ENCODE results near the gene KSR2.
"Not testable (repeated sequence)": the region's sequence is repeated elsewhere in the genome, so short reads cannot be mapped to it uniquely, and the experiment has no call there.

KSR2 gene

DNA sequence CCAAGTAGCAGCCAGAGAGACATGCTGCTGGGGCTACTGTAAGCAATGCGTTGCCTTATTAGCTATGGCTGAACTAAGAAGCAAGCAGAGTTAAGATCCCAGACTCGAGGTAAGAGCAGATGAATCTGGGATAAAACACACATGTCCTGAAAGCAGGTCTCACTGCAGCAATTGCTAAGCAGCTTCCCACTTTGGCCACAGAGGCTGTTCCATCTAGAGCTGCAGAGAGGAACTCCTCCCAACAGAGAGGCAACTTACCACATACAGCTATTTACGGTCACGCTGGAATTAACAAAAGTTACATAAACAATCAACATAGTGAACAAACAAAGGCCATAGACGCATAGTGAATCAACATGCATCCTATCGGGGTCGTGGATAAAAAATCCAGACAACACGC is 90.2 kb downstream of the KSR2 start:
- H3K9ac ChIP-seq (ENCODE audit: low read depth in 1 of 2, low read length in 2 of 2) = no peak overlapping the region
- no peaks in the 10 kb centered on the region for H3K4me1 ChIP-seq (ENCODE audit: control insufficient read depth in 2 of 2, insufficient read depth in 2 of 2, low read length in 2 of 2)
- no peaks in the 10 kb centered on the region for H3K9me3 ChIP-seq (ENCODE audit: control insufficient read depth in 2 of 2, low read length in 2 of 2)
- no peak overlapping the region for H3K4me3 ChIP-seq (ENCODE audit: low read length in 2 of 2)
- H3K27ac ChIP-seq (ENCODE audit: low read depth in 2 of 2, low read length in 2 of 2) = no peak overlapping the region
- H3K27me3 ChIP-seq (ENCODE audit: control insufficient read depth in 2 of 2, insufficient read depth in 2 of 2, low read length in 2 of 2) = peaks cover 0 to 2% of the 10 kb centered on the region in 2 donors
- H3K36me3 ChIP-seq (ENCODE audit: control insufficient read depth in 2 of 2, insufficient read depth in 2 of 2, low read length in 2 of 2) = no peaks in the 10 kb centered on the region

DNA sequence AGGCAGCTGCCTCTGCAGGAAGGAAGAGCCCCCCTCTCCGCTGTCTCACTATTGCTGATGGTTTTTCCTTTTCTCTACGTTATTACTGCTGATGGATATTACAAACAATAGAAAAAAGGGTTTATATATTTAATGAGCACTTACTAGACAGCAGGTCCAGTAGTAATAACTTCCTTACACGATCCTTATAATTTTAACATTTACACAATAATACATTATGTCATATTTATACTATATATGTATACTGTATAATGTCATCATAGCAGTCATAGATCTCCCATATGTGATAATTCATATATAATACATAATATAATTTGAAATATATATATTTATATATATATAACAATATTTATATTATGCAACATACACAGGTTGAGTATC is 92.4 kb downstream of the KSR2 start:
- no peak overlapping the region for H3K4me3 ChIP-seq (ENCODE audit: low read length in 2 of 2)
- H3K9ac ChIP-seq (ENCODE audit: low read depth in 1 of 2, low read length in 2 of 2) = no peak overlapping the region
- H3K4me1 ChIP-seq (ENCODE audit: control insufficient read depth in 2 of 2, insufficient read depth in 2 of 2, low read length in 2 of 2) = no peaks in the 10 kb centered on the region
- H3K9me3 ChIP-seq (ENCODE audit: control insufficient read depth in 2 of 2, low read length in 2 of 2) = no peaks in the 10 kb centered on the region
- H3K36me3 ChIP-seq (ENCODE audit: control insufficient read depth in 2 of 2, insufficient read depth in 2 of 2, low read length in 2 of 2) = no peaks in the 10 kb centered on the region
- peaks cover 0 to 2% of the 10 kb centered on the region in 2 donors for H3K27me3 ChIP-seq (ENCODE audit: control insufficient read depth in 2 of 2, insufficient read depth in 2 of 2, low read length in 2 of 2)
- H3K27ac ChIP-seq (ENCODE audit: low read depth in 2 of 2, low read length in 2 of 2) = no peak overlapping the region

DNA sequence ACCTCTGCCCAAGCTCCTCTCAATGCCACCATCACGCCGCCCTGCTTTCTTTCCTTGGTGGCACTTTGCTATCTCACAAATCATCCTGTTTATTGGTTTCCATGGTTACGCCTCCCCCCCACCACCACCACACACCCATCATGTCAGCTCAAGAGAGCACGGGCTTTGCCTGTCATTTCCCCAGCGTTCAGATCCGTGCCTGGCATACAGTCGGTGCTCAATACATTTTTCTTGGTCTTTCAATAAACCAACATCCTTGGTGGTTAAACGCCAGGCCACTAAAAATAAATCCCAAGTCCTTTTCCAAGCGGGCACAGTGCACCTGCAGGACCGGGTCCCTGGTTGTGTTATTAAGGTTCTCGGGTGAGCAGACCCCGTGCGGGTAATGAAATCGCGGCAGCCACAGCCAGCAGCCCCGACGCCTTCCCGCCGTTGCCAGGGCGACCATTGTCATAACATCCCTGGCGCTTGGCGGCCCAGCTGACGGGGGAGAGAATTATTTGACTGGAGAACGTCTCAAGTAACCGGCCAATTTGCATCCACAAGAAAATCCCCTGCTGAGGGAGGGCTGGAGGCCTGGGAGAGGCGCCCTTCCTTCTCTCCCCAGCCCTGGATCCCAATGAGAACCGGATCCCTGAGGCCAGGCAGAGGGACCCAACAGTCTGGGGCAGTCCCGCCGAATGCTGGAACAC is 92.9 kb downstream of the KSR2 start:
- no peaks in the 10 kb centered on the region for H3K9me3 ChIP-seq (ENCODE audit: control insufficient read depth in 2 of 2, low read length in 2 of 2)
- H3K9ac ChIP-seq (ENCODE audit: low read depth in 1 of 2, low read length in 2 of 2) = no peak overlapping the region
- peaks cover 0 to 2% of the 10 kb centered on the region in 2 donors for H3K27me3 ChIP-seq (ENCODE audit: control insufficient read depth in 2 of 2, insufficient read depth in 2 of 2, low read length in 2 of 2)
- H3K36me3 ChIP-seq (ENCODE audit: control insufficient read depth in 2 of 2, insufficient read depth in 2 of 2, low read length in 2 of 2) = no peaks in the 10 kb centered on the region
- H3K4me3 ChIP-seq (ENCODE audit: low read length in 2 of 2) = no peak overlapping the region
- H3K4me1 ChIP-seq (ENCODE audit: control insufficient read depth in 2 of 2, insufficient read depth in 2 of 2, low read length in 2 of 2) = no peaks in the 10 kb centered on the region
- no peak overlapping the region for H3K27ac ChIP-seq (ENCODE audit: low read depth in 2 of 2, low read length in 2 of 2)

DNA sequence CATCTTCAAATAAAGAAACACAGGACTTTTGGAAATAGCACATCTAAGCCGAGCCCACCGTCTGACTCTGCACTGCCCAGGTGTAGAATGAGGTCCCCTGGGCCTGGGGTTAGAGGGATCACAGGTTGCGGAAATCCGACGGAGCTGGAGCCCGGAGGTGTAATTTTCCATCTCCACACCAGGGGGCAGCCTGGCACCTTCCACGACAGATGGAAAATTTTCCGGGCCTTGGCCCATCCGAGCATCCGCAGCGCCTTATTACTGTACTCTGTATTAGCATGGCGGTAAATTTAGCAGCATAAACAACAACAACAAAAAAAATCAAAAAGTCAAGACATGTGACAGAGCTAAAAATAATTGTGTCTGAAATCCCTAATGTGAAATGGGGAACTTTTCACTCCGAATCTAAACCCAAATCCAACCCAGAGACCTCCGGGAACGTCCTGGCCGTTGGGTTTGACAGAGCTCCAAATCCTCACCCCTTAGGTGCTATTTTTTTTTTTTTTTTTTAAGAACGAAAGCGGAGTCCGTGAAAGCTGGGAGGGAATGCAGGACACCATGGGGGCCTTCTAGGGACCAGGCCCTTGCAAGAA is 93.9 kb downstream of the KSR2 start:
- Histone ChIP-seq H3K9me3 (ENCODE audit: control insufficient read depth in 2 of 2, low read length in 2 of 2) (no peaks in the 10 kb centered on the region), H3K27ac (ENCODE audit: low read depth in 2 of 2, low read length in 2 of 2) (no peak overlapping the region), H3K4me1 (ENCODE audit: control insufficient read depth in 2 of 2, insufficient read depth in 2 of 2, low read length in 2 of 2) (no peaks in the 10 kb centered on the region), H3K9ac (ENCODE audit: low read depth in 1 of 2, low read length in 2 of 2) (no peak overlapping the region), H3K36me3 (ENCODE audit: control insufficient read depth in 2 of 2, insufficient read depth in 2 of 2, low read length in 2 of 2) (no peaks in the 10 kb centered on the region), H3K4me3 (ENCODE audit: low read length in 2 of 2) (no peak overlapping the region), H3K27me3 (ENCODE audit: control insufficient read depth in 2 of 2, insufficient read depth in 2 of 2, low read length in 2 of 2) (peaks cover 0 to 2% of the 10 kb centered on the region in 2 donors)

DNA sequence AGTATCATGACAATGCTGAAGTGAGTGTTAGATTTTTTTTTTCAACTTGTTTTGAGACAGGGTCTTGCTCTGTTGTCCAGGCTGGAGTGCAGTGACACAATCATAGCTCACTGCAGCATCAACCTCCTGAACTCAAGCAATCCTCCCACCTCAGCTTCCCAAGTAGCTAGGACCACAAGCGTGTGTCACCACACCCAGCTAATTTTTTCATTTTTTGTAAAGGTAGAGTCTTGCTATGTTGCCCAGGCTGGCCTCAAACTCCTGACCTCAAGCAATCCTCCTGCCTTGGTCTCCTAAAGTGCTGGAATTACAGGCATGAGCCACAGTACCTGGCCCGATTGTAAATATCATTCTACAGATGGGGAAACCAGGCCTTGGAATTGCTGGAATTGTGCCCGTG is 94.6 kb downstream of the KSR2 start:
- H3K4me1 ChIP-seq (ENCODE audit: control insufficient read depth in 2 of 2, insufficient read depth in 2 of 2, low read length in 2 of 2); H3K27me3 ChIP-seq (ENCODE audit: control insufficient read depth in 2 of 2, insufficient read depth in 2 of 2, low read length in 2 of 2); H3K4me3 ChIP-seq (ENCODE audit: low read length in 2 of 2); H3K9me3 ChIP-seq (ENCODE audit: control insufficient read depth in 2 of 2, low read length in 2 of 2); H3K27ac ChIP-seq (ENCODE audit: low read depth in 2 of 2, low read length in 2 of 2); H3K9ac ChIP-seq (ENCODE audit: low read depth in 1 of 2, low read length in 2 of 2); H3K36me3 ChIP-seq (ENCODE audit: control insufficient read depth in 2 of 2, insufficient read depth in 2 of 2, low read length in 2 of 2): not testable (repeated sequence)

DNA sequence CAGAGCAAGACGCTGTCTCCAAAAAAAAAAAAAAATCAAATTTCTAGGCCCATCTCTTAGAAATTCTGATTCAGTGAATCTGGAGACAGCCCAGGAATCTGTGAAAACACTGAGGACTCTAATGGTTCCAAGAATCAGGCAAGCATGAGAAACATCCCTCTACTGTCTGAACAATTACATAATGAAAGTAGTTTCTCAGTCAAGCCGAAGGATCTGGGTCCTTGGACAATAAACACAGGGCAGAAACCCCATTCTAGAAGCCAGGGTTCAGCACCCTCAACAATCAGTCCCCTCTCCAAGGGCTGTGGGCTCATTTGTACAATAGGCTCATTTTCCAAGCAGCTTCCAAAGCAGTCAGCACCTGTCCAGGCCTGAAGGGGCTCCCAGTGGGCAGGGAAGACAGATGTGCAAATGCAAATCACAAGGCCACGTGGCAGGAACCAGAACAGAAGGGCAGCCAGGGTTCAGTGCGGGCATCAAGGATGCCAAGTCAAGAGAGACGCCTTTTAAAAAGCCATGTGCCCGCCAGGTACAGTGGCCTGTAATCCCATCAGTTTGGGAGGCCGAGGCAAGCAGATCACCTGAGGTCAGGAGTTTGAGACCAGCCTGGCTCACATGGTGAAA is 96.1 kb downstream of the KSR2 start:
- no peak overlapping the region for H3K9ac ChIP-seq (ENCODE audit: low read depth in 1 of 2, low read length in 2 of 2)
- H3K4me1 ChIP-seq (ENCODE audit: control insufficient read depth in 2 of 2, insufficient read depth in 2 of 2, low read length in 2 of 2) = no peaks in the 10 kb centered on the region
- no peak overlapping the region for H3K4me3 ChIP-seq (ENCODE audit: low read length in 2 of 2)
- H3K36me3 ChIP-seq (ENCODE audit: control insufficient read depth in 2 of 2, insufficient read depth in 2 of 2, low read length in 2 of 2) = no peaks in the 10 kb centered on the region
- no peak overlapping the region for H3K27ac ChIP-seq (ENCODE audit: low read depth in 2 of 2, low read length in 2 of 2)
- H3K9me3 ChIP-seq (ENCODE audit: control insufficient read depth in 2 of 2, low read length in 2 of 2) = no peaks in the 10 kb centered on the region
- H3K27me3 ChIP-seq (ENCODE audit: control insufficient read depth in 2 of 2, insufficient read depth in 2 of 2, low read length in 2 of 2) = peaks cover 0 to 2% of the 10 kb centered on the region in 2 donors

DNA sequence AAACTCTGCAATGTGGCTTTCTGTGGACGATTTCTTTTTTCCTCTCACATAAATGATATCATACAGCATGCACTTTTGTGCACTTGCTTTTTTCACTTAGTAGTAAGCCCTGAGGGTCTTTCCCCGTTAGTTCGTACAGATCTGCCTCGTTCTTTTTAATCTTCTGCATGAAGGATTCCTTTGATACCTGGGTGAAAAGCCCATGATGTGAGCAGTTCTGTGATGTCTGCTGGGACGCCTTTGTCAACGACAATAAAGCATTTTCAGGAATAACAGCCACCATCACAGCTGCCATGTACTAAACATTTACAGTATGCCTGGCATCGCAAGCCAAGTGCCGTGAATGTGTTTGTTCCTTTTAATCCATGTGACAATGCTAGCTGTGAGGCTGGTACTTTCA is 99.2 kb downstream of the KSR2 start:
- Histone ChIP-seq H3K4me1 (ENCODE audit: control insufficient read depth in 2 of 2, insufficient read depth in 2 of 2, low read length in 2 of 2) (no peaks in the 10 kb centered on the region), H3K27ac (ENCODE audit: low read depth in 2 of 2, low read length in 2 of 2) (no peak overlapping the region), H3K36me3 (ENCODE audit: control insufficient read depth in 2 of 2, insufficient read depth in 2 of 2, low read length in 2 of 2) (no peaks in the 10 kb centered on the region), H3K27me3 (ENCODE audit: control insufficient read depth in 2 of 2, insufficient read depth in 2 of 2, low read length in 2 of 2) (no peaks in the 10 kb centered on the region), H3K9ac (ENCODE audit: low read depth in 1 of 2, low read length in 2 of 2) (no peak overlapping the region), H3K4me3 (ENCODE audit: low read length in 2 of 2) (no peak overlapping the region), H3K9me3 (ENCODE audit: control insufficient read depth in 2 of 2, low read length in 2 of 2) (no peaks in the 10 kb centered on the region)

DNA sequence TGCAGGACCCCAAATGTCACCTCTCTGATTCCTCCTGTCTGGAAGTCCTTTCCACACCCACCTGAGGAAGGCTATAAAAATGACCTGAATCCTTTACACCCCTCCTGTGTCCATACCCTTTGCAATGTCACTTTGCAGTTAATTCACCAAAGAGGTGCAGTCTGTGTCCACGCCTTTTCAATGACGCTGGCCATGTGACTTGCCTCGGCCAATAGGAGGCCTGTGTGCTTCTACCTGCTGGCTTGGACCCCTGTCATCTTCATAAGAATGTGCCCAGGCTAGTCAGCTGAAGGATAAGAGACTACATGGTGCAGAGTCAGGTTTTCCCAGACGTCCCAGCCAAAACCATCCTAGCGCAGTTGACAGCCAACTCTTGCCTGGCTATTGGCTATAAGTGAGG is 101.4 kb downstream of the KSR2 start:
- H3K4me3 ChIP-seq (ENCODE audit: low read length in 2 of 2) = no peak overlapping the region
- H3K27me3 ChIP-seq (ENCODE audit: control insufficient read depth in 2 of 2, insufficient read depth in 2 of 2, low read length in 2 of 2) = no peaks in the 10 kb centered on the region
- H3K9ac ChIP-seq (ENCODE audit: low read depth in 1 of 2, low read length in 2 of 2) = no peak overlapping the region
- no peaks in the 10 kb centered on the region for H3K4me1 ChIP-seq (ENCODE audit: control insufficient read depth in 2 of 2, insufficient read depth in 2 of 2, low read length in 2 of 2)
- H3K9me3 ChIP-seq (ENCODE audit: control insufficient read depth in 2 of 2, low read length in 2 of 2) = no peaks in the 10 kb centered on the region
- H3K36me3 ChIP-seq (ENCODE audit: control insufficient read depth in 2 of 2, insufficient read depth in 2 of 2, low read length in 2 of 2) = no peaks in the 10 kb centered on the region
- H3K27ac ChIP-seq (ENCODE audit: low read depth in 2 of 2, low read length in 2 of 2) = no peak overlapping the region

DNA sequence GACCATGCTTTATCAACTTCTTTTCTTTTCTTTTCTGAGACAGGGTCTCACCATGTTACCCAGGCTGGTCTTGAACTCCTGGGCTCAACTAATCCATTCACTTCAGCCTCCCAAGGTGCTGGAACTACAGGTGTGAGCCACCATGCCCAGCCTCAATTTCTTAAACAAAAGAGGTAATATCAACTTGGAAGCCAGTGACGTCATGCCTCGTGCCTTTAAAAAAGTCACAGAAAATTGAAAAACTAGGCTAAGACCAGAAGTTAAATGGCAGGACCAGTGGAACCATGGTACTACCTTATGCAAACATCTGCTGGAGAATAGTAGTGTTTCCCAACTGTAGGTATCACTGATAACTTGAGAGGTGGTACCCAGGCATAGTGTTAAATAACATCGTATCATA is 103.3 kb downstream of the KSR2 start:
- Histone ChIP-seq H3K36me3 (ENCODE audit: control insufficient read depth in 2 of 2, insufficient read depth in 2 of 2, low read length in 2 of 2) (no peaks in the 10 kb centered on the region), H3K9me3 (ENCODE audit: control insufficient read depth in 2 of 2, low read length in 2 of 2) (no peaks in the 10 kb centered on the region), H3K27ac (ENCODE audit: low read depth in 2 of 2, low read length in 2 of 2) (no peak overlapping the region), H3K9ac (ENCODE audit: low read depth in 1 of 2, low read length in 2 of 2) (no peak overlapping the region), H3K27me3 (ENCODE audit: control insufficient read depth in 2 of 2, insufficient read depth in 2 of 2, low read length in 2 of 2) (no peaks in the 10 kb centered on the region), H3K4me1 (ENCODE audit: control insufficient read depth in 2 of 2, insufficient read depth in 2 of 2, low read length in 2 of 2) (no peaks in the 10 kb centered on the region), H3K4me3 (ENCODE audit: low read length in 2 of 2) (no peak overlapping the region)

DNA sequence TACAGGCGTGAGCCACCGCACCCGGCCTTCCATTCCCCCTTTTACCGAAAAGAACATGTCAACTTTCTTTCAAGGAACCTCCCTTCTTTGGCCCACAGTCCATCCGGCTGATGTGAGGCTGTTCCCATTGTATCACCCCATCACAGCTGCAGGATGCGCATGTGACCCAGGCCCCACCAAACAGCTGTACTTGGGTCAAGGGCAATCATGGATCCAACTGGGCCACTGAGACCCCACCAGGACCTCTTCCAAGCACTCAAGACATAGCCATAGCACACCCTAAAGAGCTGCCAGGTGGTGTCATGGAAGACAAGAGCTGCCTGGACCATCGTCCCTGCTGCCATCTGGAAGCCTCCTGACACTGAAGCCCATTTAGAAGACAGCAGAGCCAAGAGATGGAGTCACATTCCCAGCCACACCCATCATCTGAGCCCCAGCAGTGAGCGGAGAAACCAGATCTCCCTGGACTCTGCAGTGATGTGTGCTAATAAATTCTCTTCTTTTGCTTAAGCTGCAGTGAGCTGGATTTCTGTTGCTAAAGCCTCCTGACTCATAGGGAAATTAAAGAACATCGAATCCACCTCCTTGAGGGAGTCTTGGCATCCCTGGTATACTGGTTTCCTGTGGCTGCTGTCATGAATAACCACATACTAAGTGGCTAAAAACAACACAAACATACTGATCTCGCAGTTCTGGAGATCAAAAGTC is 105.6 kb downstream of the KSR2 start:
- Histone ChIP-seq H3K4me1 (ENCODE audit: control insufficient read depth in 2 of 2, insufficient read depth in 2 of 2, low read length in 2 of 2) (no peaks in the 10 kb centered on the region), H3K36me3 (ENCODE audit: control insufficient read depth in 2 of 2, insufficient read depth in 2 of 2, low read length in 2 of 2) (no peaks in the 10 kb centered on the region), H3K27ac (ENCODE audit: low read depth in 2 of 2, low read length in 2 of 2) (no peak overlapping the region), H3K9me3 (ENCODE audit: control insufficient read depth in 2 of 2, low read length in 2 of 2) (no peaks in the 10 kb centered on the region), H3K4me3 (ENCODE audit: low read length in 2 of 2) (no peak overlapping the region), H3K27me3 (ENCODE audit: control insufficient read depth in 2 of 2, insufficient read depth in 2 of 2, low read length in 2 of 2) (no peaks in the 10 kb centered on the region), H3K9ac (ENCODE audit: low read depth in 1 of 2, low read length in 2 of 2) (no peak overlapping the region)

All from mucosa of rectum (tissue), 2 donors.